OCI-LY3 (cell line): ENCODE results near the gene MND1.

Experiments used
- H2AFZ ChIP-seq: fragments of 200-600, 300-600 bp; shearing (Covaris generic); 2 replicates; pipeline ENCODE4 v1.6.0; 2014; ENCODE audit warnings: antibody characterized with exemption, low read depth, low read length
- H3K27ac ChIP-seq: fragments of 200-600, 300-600 bp; sonication (generic); 2 replicates; pipeline ENCODE4 v1.5.1; 2014; ENCODE audit warnings: mild to moderate bottlenecking, low read length, moderate library complexity, mixed read lengths
- H3K27me3 ChIP-seq: fragments of 200-600, 300-600 bp; sonication (generic); 2 replicates; pipeline ENCODE4 v1.6.1; 2014; ENCODE audit warnings: low read depth, low read length, mixed read lengths
- H3K36me3 ChIP-seq: fragments of 200-600, 300-600 bp; sonication (generic); replicated peaks from 2 replicates; pipeline ENCODE3; 2014; ENCODE audit warnings: low read depth, low read length, mixed read lengths
- H3K4me1 ChIP-seq: fragments of 300-600, 200-600 bp; sonication (generic); 2 replicates; pipeline ENCODE4 v1.6.1; 2014; ENCODE audit warnings: low read length, mixed read lengths
- H3K4me2 ChIP-seq: fragments of 200-600, 300-600 bp; sonication (generic); 2 replicates; pipeline ENCODE4 v1.6.1; 2014; ENCODE audit warnings: low read length, mixed read lengths
- H3K4me3 ChIP-seq: fragments of 300-600, 200-600 bp; sonication (generic); 2 replicates; pipeline ENCODE4 v1.5.1; 2014; ENCODE audit warnings: antibody characterized with exemption, mild to moderate bottlenecking, low read length, moderate library complexity
- H3K79me2 ChIP-seq: fragments of 300-600, 200-600 bp; shearing (Covaris generic); 2 replicates; pipeline ENCODE4 v1.6.1; 2014; ENCODE audit warnings: mild to moderate bottlenecking, low read length, mixed read lengths
- H3K9ac ChIP-seq: fragments of 300-600, 200-600 bp; shearing (Covaris generic); 2 replicates; pipeline ENCODE4 v1.6.0; 2014; ENCODE audit warnings: mild to moderate bottlenecking, low read length, moderate library complexity
- H3K9me3 ChIP-seq: fragments of 200-600, 300-600 bp; shearing (Covaris generic); 2 replicates; pipeline ENCODE4 v1.6.1; 2014; ENCODE audit warnings: low read length, mixed read lengths; ENCODE audit not compliant: insufficient read depth
- H4K20me1 ChIP-seq: fragments of 200-600, 300-600 bp; sonication (generic); 2 replicates; pipeline ENCODE4 v1.6.1; 2016; ENCODE audit warnings: low read length, mixed read lengths; ENCODE audit not compliant: insufficient read depth
- CTCF ChIP-seq: fragments of 200-600, 300-600 bp; sonication (generic); IDR thresholded peaks from 2 replicates; pipeline ENCODE4 v1.5.1; 2014; ENCODE audit warnings: antibody characterized with exemption, low read length, low read depth
- EZH2phosphoT487 ChIP-seq: fragments of 200-600 bp; shearing (Covaris generic); IDR thresholded peaks from 2 replicates; pipeline ENCODE4 v1.6.1; 2018; ENCODE audit warnings: antibody characterized with exemption, mixed run types, low read depth

The MND1 gene

GRCh38 chr4:153337686-153338085 is 6.8 kb upstream of the MND1 start:
- H3K27me3 ChIP-seq = no peaks in the 10 kb centered on the region
- H4K20me1 ChIP-seq = no peaks in the 10 kb centered on the region
- H3K4me2 ChIP-seq = no peak overlapping the region
- no peaks in the 10 kb centered on the region for H3K79me2 ChIP-seq
- no peaks in the 10 kb centered on the region for H3K9me3 ChIP-seq
- H3K27ac ChIP-seq = no peak overlapping the region
- no peak for TF ChIP-seq EZH2phosphoT487
- no peak for TF ChIP-seq CTCF
- H3K4me3 ChIP-seq = no peak overlapping the region
- peaks cover 13% of the 10 kb centered on the region for H3K4me1 ChIP-seq
- H2AFZ ChIP-seq = no peak overlapping the region
- no peak overlapping the region for H3K9ac ChIP-seq
- H3K36me3 ChIP-seq = peaks cover 3% of the 10 kb centered on the region

DNA sequence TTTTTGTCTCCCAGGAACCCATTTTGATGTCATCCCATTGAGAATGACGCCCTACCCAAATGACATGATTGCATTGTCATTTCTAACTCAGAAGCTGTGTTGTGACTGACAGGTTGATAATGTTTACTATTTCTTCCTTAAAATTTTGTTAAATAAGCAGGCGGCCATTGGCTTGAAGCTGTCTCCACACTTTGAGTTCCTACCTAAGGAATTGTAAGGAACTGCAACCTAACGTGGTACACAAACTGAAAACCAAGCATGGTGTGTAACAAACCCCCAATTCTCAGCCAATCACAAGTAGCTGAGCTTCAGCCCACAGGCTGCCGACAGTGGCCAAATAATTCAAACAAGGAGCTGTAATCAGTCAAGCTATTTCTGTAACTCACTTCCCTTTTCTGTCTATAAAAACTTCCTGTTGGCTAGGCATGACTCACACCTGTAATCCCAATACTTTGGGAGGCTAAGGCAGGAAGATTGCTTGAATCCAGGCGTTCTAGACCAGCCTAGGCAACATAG is 2.9 kb upstream of the MND1 start:
- Histone ChIP-seq H2AFZ (no peak overlapping the region), H3K4me2 (peak overlapping the region; percentile 58), H3K4me1 (peaks cover 26% of the 10 kb centered on the region)

GRCh38 chr4:153342751-153343552 is 1.5 kb upstream of the MND1 start:
- Histone ChIP-seq H3K9ac (no peak overlapping the region), H3K4me2 (no peak overlapping the region), H3K9me3 (no peaks in the 10 kb centered on the region), H3K79me2 (peaks cover 33% of the 10 kb centered on the region), H3K4me1 (peaks cover 37% of the 10 kb centered on the region), H4K20me1 (no peaks in the 10 kb centered on the region), H3K27ac (no peak overlapping the region), H3K4me3 (no peak overlapping the region), H2AFZ (no peak overlapping the region), H3K36me3 (no peaks in the 10 kb centered on the region), H3K27me3 (no peaks in the 10 kb centered on the region)
- TF ChIP-seq CTCF (no peak), EZH2phosphoT487 (no peak)

More for the DNA sequence above, 2.9 kb upstream of the MND1 start:
- Histone ChIP-seq H3K27ac (no peak overlapping the region), H3K27me3 (no peaks in the 10 kb centered on the region), H3K9ac (no peak overlapping the region), H3K36me3 (no peaks in the 10 kb centered on the region), H3K79me2 (peaks cover 19% of the 10 kb centered on the region), H4K20me1 (no peaks in the 10 kb centered on the region), H3K9me3 (no peaks in the 10 kb centered on the region), H3K4me3 (peak overlapping the region; percentile 8; the same call in 1 of the 2 replicates)
- TF ChIP-seq CTCF = no peak
- no peak for TF ChIP-seq EZH2phosphoT487

GRCh38 chr4:153345012-153345981 is 809 bp downstream of the MND1 start:
- peak; percentile 39 for TF ChIP-seq CTCF
- TF ChIP-seq EZH2phosphoT487 = no peak
- Histone ChIP-seq H3K27ac (peak overlapping the region; percentile 47), H3K27me3 (no peaks in the 10 kb centered on the region), H2AFZ (peak overlapping the region; percentile 48), H3K9ac (peak overlapping the region; percentile 82), H3K4me1 (peaks cover 50% of the 10 kb centered on the region), H3K9me3 (no peaks in the 10 kb centered on the region), H3K79me2 (peaks cover 52% of the 10 kb centered on the region), H3K4me3 (peak overlapping the region; percentile 79), H3K36me3 (peaks cover 3% of the 10 kb centered on the region), H3K4me2 (peak overlapping the region; percentile 83), H4K20me1 (peaks cover 2% of the 10 kb centered on the region; the same call in 1 of the 2 replicates)
